A204.1 (cell line): Measurements from ENCODE around the gene TAS2R43.
"Not testable (repeated sequence)": the region's sequence is repeated elsewhere in the genome, so short reads cannot be mapped to it uniquely, and the experiment has no call there.

Experiments used
- FAIRE-seq: peaks from 2 replicates; lab custom pipeline; 2012; peaks lifted over from hg19 to GRCh38; lab: Jason Lieb, UNC

Gene TAS2R43

DNA sequence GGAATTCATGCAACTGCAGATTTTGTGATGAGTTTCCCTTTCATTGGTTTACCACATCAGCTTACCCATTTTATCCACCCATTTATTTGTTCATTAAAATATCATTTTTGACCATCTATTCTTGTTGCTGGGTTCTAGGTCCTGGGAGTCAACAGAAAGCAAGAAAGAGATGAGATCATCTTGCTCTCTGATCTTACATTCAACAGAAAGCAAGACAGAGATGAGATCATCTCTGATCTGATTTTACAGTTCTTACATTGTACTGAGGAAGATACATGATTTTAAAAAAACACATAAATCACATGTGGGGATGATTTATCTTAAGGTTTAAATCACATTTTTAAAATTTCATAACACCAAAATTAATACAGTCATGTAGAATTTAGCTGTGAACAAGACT lies 32.3 kb downstream of the TAS2R43 start:
- FAIRE-seq: no peak

DNA sequence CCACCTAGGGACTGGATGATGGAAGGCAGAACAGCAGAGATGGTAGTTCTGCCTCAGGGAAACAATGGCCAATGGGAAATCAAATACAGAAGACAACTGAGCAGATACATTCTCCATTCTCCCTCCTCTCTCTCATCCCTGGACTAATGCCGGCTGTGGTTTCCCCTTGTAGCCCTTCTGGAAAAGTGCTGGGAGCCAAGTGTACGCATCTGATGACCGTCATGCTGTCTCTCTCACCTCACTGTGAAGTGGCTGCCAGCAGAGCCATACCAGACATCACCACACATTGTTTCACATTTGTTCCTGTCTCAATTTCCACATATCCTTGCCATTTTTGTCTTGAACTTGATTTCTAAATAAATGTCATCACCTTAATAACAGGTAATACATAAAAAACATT lies 33.1 kb downstream of the TAS2R43 start:
- no peak for FAIRE-seq

DNA sequence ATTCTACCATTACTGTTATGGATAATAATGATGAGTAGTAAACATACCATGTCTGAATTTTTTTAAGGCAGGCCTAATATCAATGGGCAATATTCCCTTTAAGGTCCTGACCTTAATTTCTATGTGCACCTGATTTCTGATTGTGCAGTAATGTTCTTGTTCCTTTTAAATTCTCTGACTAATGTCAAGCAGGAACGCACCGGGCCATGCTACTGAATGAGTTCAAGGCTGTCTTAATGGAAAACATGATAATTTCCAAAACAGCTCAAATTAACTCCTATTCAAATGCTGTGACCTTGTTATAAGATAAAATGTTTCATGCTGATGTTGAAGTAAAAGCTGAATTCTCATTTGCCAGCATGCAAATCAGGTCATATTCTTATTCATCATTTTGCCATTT lies 36.8 kb downstream of the TAS2R43 start:
- no peak for FAIRE-seq

DNA sequence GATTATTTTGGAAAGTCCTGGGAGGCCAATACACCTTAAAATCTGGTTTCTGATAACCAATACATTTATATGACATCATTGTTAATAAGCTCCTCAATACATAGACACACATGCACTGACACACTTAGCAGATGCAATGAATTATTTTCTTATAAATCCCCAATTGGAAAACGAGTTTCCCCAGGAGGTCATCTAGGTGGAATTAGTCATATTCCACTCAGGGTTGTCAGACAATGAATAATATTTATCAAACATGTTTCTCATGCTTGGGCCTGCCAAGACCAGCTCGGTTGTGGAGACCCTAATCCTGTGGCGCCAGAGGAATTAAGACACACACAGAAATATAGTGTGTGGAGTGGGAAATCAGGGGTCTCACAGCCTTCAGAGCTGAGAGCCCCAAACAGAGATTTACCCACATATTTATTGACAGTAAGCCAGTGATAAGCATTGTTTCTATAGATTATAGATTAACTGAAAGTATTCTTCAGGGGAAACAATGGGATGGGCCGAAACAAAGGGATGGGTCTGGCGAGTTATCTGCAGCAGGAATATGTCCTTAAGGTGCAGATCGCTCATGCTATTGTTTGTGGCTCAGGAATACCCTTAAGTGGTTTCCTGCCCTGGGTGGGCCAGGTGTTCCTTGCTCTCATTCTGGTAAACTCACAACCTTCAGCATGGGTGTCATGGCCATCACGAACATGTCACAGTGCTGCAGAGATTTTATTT lies 42.1 kb downstream of the TAS2R43 start:
- not testable (repeated sequence) for FAIRE-seq

DNA sequence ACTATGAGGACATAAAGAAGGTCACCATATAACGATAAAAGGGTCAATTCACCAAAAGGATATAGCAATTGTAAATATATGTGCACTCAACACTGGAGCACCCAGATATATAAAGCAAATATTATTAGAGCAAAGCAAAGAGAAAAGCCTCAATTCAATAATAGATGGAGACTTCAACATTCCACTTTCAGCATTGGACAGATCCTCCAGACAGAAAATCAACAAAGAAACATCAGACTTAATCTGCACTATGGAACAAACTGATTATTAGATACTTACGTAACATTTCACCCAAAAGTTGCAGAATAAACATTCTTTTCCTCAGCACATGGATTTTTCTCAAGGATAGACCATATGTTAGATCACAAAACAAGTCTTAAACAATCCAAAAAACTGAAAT lies 50.7 kb downstream of the TAS2R43 start:
- not testable (repeated sequence) for FAIRE-seq
